HCT116 (cell line): ENCODE measurements around the gene SAP130.

Source experiments
- EZH2 ChIP-seq: fragments of 200-600 bp; sonication (generic); IDR thresholded peaks from 2 replicates; pipeline ENCODE4 v1.6.1; 2017; ENCODE audit warnings: antibody characterized with exemption, mixed run types
- EZH2phosphoT487 ChIP-seq: fragments of 200-600 bp; IDR thresholded peaks from 2 replicates; pipeline ENCODE4 v1.6.1; 2018; ENCODE audit warnings: antibody characterized with exemption, borderline replicate concordance
- RAD21 ChIP-seq: IDR thresholded peaks from 2 replicates; pipeline ENCODE4 v1.6.1; 2012; ENCODE audit warnings: low read depth, mild to moderate bottlenecking
- REST ChIP-seq: IDR thresholded peaks from 2 replicates; pipeline ENCODE4 v1.6.1; 2012; ENCODE audit warnings: low read depth
- SIN3A ChIP-seq: IDR thresholded peaks from 2 replicates; pipeline ENCODE4 v1.6.1; 2012; ENCODE audit warnings: low read depth
- ZFX ChIP-seq: fragments of 450-650 bp; IDR thresholded peaks from 2 replicates; pipeline ENCODE4 v1.6.1; 2017
- TF ChIP-seq, protein P1 (sequence below), 3 experiments: fragments of 200-600 bp in 1 of 3; sonication (generic) in 1 of 3; IDR thresholded peaks in 2 of 3; conservative IDR thresholded peaks in 1 of 3; 2 replicates each; pipeline ENCODE4 v1.5.1; 2012 to 2017; ENCODE audit warnings: low read depth in 2 of 3, low read length in 2 of 3, antibody characterized with exemption in 1 of 3, borderline replicate concordance in 1 of 3, control low read depth in 1 of 3, mild to moderate bottlenecking in 1 of 3, mixed read lengths in 1 of 3, mixed run types in 1 of 3, moderate library complexity in 1 of 3; ENCODE audit not compliant: insufficient read depth in 1 of 3

DNA sequence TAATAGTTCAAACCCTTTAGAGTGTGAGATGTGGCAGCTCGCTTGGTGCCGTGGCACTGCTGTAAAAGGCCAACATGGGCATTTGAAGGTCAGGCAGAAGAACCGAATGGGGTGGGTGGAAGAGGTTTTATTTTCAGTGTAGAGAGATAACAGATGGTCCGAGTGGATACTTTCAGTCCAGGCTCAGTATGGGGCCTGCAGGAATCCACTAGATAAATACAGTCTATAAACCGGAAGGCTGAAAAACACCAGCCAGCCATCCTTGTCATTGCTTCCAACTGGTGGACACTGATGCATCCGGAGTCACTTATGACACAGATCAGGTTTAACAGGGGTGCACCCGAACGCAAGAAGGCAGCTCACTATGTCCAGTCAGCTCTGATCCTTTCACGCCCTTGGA, 86.4 kb downstream of the SAP130 start:
- no peak for TF ChIP-seq EZH2
- TF ChIP-seq, protein P1, sequence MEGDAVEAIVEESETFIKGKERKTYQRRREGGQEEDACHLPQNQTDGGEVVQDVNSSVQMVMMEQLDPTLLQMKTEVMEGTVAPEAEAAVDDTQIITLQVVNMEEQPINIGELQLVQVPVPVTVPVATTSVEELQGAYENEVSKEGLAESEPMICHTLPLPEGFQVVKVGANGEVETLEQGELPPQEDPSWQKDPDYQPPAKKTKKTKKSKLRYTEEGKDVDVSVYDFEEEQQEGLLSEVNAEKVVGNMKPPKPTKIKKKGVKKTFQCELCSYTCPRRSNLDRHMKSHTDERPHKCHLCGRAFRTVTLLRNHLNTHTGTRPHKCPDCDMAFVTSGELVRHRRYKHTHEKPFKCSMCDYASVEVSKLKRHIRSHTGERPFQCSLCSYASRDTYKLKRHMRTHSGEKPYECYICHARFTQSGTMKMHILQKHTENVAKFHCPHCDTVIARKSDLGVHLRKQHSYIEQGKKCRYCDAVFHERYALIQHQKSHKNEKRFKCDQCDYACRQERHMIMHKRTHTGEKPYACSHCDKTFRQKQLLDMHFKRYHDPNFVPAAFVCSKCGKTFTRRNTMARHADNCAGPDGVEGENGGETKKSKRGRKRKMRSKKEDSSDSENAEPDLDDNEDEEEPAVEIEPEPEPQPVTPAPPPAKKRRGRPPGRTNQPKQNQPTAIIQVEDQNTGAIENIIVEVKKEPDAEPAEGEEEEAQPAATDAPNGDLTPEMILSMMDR (IDR thresholded peaks at IDR 0.05 in 2 of 3, conservative IDR thresholded peaks at IDR 0.05 in 1 of 3; ENCODE audit: borderline replicate concordance in 1 of 3, insufficient read depth in 1 of 3, low read depth in 2 of 3, low read length in 2 of 3), result no peak
- TF ChIP-seq REST, result no peak
- TF ChIP-seq SIN3A, result no peak
- TF ChIP-seq EZH2phosphoT487, result no peak
- no peak for TF ChIP-seq ZFX
- no peak for TF ChIP-seq RAD21
